GM19463 (cell line): Measurements from ENCODE around the gene CXCL11.
"Not testable (repeated sequence)": the region's sequence is repeated elsewhere in the genome, so short reads cannot be mapped to it uniquely, and the experiment has no call there.

Experiments
- ATAC-seq: cut with Tn5 transposase; IDR thresholded peaks from one replicate; pipeline ENCODE4 v1.9.1; 2021; ENCODE audit warnings: mild to moderate bottlenecking, moderate library complexity; ENCODE audit not compliant: unreplicated experiment

The CXCL11 gene

DNA sequence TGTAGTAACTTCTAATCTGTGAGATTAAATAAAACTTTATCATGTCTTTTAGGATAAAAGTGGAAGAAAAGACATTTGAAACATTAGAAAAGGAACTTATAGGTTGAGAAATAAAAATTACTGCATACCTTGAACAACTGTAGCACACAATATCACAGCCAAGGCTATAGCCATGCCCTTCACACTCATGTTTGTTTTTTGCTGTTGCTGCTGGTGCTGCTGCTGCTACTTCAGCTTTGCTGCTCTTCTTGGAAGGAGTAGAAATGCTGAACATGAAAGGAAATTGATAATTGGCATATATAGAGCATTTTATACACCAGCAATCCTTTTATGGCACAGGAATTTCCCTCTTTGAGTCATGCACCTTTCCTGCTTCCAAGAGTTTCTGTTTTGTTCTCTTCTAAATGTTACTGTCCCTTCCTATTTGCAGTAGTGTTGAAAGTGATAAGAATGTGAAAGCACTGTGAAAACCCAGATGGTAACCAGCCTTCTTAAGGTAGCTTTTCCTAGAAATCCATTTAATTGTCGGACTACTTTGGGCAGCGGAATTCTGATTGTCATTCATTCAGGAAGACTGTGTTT, at the start of gene CXCL11:
TSS of gene CXCL11 (minus strand) at position 272 of the 582 bp plus-strand sequence. CDS start at position 189, 83 bp downstream.
- no peak for ATAC-seq

DNA sequence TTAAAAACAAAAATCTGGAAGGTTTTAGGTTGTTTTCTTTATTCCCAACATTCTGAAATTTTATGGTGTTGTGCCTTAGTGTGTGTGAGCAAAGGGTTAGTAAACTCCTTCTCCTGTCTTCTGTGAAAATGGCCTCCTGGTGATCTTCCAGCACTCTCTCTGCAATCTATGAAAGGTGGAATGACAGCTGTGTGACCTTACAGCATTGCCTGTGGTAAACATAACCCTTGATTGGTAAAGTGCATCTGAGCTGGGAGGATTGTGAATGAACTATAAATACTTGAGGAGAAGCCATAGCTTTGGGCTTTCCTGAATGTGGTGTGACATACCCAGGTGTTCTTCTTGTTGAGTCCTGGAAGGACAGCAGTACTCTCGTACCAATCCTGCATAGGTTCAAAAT, 48.7 kb upstream of the CXCL11 start:
- no peak for ATAC-seq

DNA sequence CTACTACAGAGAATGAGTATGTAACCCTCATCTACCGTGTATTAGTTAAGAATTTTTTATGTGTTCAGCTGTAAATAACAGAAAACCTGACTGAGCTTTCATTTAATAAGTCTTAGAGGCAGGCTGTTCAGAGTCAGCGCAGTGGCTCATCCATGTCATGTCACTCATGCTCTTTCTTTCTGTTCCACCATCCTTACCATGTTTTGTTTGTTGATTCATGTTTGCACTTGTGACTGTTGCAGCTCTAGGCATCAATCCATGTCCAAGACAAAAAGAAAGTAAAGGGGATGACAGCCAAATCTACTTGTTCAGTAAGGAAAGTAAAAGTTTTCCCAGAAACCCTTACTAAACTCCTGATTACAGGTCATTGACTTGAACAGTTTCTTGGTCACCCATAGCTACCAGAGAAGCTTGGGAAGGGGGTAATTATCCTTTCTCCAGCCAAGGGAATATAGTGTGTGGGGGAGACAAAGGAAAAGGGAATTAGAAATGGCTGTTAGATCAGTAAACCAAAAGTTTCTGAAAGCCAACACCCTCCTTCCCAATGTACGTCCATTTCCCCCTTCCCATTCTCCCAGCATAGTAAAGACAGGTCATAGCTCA, 47.6 kb upstream of the CXCL11 start:
- ATAC-seq, result no peak

- no peak for ATAC-seq
These were observed 42.3 kb upstream of the CXCL11 start for GRCh38 chr4:76078033-76078613.

GRCh38 chr4:76074993-76075600, 39.2 kb upstream of the CXCL11 start:
- ATAC-seq, result no peak

DNA sequence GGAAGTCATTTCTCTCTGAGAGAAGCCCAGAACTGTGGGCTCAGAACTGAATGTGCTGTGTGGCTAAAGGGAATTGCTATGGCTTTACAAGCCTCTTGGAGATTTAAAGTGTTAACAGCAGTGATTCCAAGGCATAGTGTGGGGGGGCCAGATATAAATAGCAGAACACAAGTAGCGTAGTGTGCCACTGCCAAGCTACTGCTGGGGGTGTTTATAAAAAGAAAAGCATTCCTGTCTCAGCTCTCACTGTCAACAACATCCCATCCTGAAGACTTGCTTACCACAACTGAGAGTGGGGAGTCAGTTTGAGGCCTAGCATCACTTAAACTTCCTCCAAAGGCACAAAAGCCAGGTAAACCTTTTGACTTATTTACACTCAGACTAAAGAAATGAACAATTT, 38.6 kb upstream of the CXCL11 start, which contains the start of gene ART3:
TSS of gene ART3 (plus strand) at position 242 of the 400 bp plus-strand sequence. CDS start 1,181 bp downstream, outside the sequence.
- ATAC-seq, result no peak

- no peak for ATAC-seq
These were observed 36.9 kb upstream of the CXCL11 start for GRCh38 chr4:76072760-76073159.

- peak; percentile 84 for ATAC-seq
These were observed 31.9 kb upstream of the CXCL11 start for GRCh38 chr4:76067652-76068286.

GRCh38 chr4:76066546-76066945, 30.7 kb upstream of the CXCL11 start:
- ATAC-seq, result no peak

DNA sequence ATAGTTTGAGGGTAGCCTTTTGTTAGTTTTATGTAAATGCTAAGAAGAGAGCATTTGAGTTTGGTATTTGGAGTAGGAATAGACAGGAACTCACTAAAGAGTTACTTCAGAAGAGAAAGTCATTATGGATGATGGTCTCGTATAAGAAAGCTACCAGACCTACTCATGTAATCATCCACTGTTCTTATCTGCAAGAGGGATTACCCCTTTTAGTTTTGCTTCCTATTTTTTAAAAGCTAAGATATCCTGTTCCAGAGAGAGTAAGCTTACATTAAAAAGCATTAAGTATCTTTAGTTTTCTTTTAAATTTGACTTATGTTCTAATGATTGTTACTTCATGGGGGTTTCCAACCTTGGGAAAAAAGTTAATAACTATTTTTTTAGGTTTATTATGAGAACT, 26.1 kb upstream of the CXCL11 start:
- peak; percentile 55 for ATAC-seq

- ATAC-seq, result no peak
These were observed 25.6 kb upstream of the CXCL11 start for GRCh38 chr4:76061421-76061820.

DNA sequence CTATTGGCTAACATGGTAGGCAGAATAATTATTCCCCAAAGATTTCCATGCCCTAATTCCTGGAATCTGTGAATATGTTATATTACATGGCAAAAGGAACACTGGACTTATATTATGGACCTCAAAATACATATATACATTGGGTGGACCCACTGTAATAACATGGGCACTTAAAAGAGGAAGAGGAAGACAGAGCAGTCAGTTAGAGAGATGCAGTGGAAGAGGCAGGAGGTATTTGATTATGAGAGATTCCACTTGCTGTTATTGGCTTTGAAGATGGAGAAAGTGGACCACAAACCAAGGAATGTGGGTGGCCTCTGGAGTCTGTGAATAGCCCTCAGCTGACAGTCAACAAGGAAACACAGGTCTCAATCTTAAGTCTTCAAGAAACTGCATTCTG, 24.6 kb upstream of the CXCL11 start:
- no peak for ATAC-seq

DNA sequence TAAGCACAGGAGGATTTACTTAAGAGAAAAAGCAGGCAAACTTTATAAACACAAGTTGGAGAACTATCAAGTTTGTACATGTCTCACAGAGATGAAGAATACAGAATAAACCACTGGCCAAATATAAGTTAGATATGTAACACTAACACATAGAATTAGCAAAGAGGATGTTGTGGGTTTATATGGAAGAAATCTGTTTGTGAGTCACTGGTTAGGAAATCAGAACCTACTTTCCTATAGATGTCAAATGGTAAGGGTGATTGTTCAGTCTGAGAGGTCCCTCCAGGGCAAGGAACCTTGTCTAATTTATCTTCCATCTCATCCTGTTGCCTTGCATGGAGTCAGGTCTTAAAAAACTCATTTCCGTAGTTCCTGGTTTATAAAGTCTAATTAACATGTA, 23.9 kb upstream of the CXCL11 start:
- ATAC-seq, result no peak

DNA sequence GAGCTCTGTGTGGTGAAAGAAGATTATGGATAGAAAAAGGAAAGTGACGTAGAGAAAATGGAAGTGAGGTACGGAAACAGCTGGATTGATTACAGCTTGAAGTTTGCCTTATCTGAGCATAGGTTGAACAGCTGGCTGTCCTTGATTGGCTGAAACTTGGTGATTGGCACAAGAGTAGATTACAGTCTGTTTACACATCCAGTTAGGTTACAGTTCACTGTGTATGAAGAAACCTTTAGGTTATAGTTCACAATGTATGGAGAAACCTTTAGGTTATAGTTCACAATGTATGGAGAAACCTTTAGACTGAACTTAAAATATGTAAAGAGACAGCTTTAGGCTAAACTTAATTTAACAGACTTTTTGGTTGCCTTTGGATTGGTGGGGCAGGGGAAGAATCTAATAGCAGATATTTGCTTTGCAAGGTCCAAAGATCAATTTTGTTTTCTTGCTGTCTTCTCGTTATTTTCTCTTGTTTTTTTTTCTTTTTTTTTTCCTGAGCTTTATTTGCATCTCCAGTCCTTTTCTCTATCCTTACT, 23.1 kb upstream of the CXCL11 start:
- no peak for ATAC-seq

DNA sequence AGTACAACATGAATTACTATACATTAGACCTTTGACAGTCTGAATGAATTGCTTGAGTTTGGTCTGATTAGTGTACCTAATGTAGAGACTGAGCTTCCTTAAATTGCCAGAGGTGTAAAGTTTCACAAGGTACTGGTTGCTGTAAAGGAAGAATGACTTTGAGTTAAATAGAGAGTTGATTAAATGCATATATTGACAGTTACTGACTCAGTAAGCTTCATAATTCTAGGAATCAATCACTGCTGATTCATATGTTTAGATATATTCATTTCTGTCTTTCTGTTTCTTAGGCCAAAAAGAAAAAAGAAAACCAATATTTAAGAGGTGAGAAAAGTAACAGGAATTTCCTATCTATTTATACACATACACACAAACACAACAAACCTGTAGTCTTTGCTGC, 22.4 kb upstream of the CXCL11 start:
- peak; percentile 38 for ATAC-seq

GRCh38 chr4:76055421-76055820, 19.6 kb upstream of the CXCL11 start:
- no peak for ATAC-seq

- ATAC-seq, result peak; percentile 90
These were observed 19.1 kb upstream of the CXCL11 start for GRCh38 chr4:76055016-76055415.

DNA sequence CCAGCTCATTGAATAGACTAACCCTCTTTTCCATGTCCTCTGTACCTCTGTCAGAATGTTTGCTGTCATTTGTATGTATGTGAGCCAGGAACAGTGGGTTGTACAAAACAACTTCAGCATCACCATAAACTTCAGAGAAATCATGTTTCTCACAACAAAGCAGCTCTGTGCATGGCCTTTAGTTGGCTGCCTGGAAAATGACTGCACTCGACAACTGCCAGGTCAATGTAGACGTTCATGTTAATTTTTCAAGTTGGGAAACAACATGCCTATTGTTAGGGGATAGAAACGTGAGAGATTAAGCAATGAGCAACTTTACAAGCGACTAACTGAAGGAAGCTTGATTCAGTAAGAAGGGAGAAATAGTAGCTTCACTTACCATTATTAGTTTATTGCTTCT, 17.9 kb upstream of the CXCL11 start:
- ATAC-seq, result no peak

- not testable (repeated sequence) for ATAC-seq
These were observed 14.7 kb upstream of the CXCL11 start for GRCh38 chr4:76050560-76051050.

DNA sequence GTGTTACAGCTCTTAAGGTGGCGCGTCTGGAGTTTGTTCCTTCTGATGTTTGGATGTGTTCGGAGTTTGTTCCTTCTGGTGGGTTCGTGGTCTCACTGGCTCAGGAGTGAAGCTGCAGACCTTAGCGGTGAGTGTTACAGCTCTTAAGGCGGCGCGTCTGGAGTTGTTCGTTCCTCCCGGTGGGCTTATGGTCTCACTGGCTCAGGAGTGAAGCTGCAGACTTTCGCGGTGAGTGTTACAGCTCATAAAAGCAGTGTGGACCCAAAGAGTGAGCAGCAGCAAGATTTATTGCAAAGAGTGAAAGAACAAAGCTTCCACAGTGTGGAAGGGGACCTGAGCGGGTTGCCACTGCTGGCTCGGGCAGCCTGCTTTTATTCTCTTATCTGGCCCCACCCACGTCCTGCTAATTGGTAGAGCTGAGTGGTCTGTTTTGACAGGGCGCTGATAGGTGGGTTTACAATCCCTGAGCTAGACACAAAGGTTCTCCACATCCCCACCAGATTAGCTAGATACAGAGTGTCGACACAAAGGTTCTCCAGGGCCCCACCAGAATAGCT, 14.1 kb upstream of the CXCL11 start:
- ATAC-seq, result not testable (repeated sequence)

GRCh38 chr4:76044686-76045085, 8.8 kb upstream of the CXCL11 start:
- ATAC-seq, result not testable (repeated sequence)
